SK-N-SH (cell line): ENCODE results near the gene PDHX. TPM values are rescaled to one million over a fixed set of nuclear protein-coding genes. Genes with fewer than 3 reads are reported as not detected.

ENCODE experiments used
- CTCF ChIA-PET: fragments of 300-600, 350-600 bp; formaldehyde crosslinking; extraction: SDS; loops from one replicate; lab custom pipeline; 2021; lab: Yijun Ruan, JAX
- POLR2A ChIA-PET: fragments of 350-600 bp; sonication (Branson Sonifier 250); formaldehyde crosslinking; extraction: SDS; loops from one replicate; lab custom pipeline; 2020; ENCODE audit warnings: antibody characterized with exemption, inconsistent platforms; lab: Yijun Ruan, JAX
- DNase-seq: peaks from one replicate; pipeline ENCODE4 v3.0.0; 2012
- H2AFZ ChIP-seq: fragments of 200-600 bp; sonication (generic); 2 replicates; pipeline ENCODE4 v1.8.1; 2016; ENCODE audit warnings: antibody characterized with exemption, mild to moderate bottlenecking, low read depth
- H3F3A ChIP-seq: fragments of 200-600 bp; sonication (generic); replicated peaks from 2 replicates; pipeline ENCODE3; 2016; ENCODE audit warnings: antibody characterized with exemption, mild to moderate bottlenecking; ENCODE audit not compliant: insufficient read depth
- H3K27ac ChIP-seq, 2 experiments: fragments of 200-500 bp in 1 of 2; fragments of 200-600 bp in 1 of 2; sonication (Bioruptor generic) in 1 of 2; sonication (generic), shearing (Covaris generic) in 1 of 2; 2 replicates each; pipeline versions ENCODE4 v1.5.1 to v1.6.1; 2014 to 2016; ENCODE audit warnings: low read depth in 2 of 2, inconsistent platforms in 1 of 2, low read length in 1 of 2, mild to moderate bottlenecking in 1 of 2, mixed read lengths in 1 of 2
- H3K27me3 ChIP-seq: fragments of 200-600 bp; sonication (generic), shearing (Covaris generic); 2 replicates; pipeline ENCODE4 v1.6.1; 2016; ENCODE audit warnings: mixed run types; ENCODE audit not compliant: insufficient read depth
- H3K36me3 ChIP-seq, 2 experiments: fragments of 200-500 bp in 1 of 2; fragments of 200-600 bp in 1 of 2; sonication (Bioruptor generic) in 1 of 2; sonication (generic) in 1 of 2; replicated peaks in 1 of 2; 2 replicates each; pipeline versions ENCODE3 to v1.5.1; 2014 to 2016; ENCODE audit warnings: low read length in 1 of 2, mild to moderate bottlenecking in 1 of 2; ENCODE audit not compliant: insufficient read depth in 2 of 2, control insufficient read depth in 1 of 2
- H3K4me1 ChIP-seq, 2 experiments: fragments of 200-500 bp in 1 of 2; fragments of 200-600 bp in 1 of 2; sonication (Bioruptor generic) in 1 of 2; sonication (generic), shearing (Covaris generic) in 1 of 2; 2 replicates each; pipeline versions ENCODE4 v1.5.1 to v1.6.1; 2014 to 2016; ENCODE audit warnings: low read depth in 1 of 2, low read length in 1 of 2, mixed run types in 1 of 2; ENCODE audit not compliant: insufficient read depth in 2 of 2, control insufficient read depth in 1 of 2
- H3K4me2 ChIP-seq: fragments of 200-600 bp; sonication (generic), shearing (Covaris generic); 2 replicates; pipeline ENCODE4 v1.6.1; 2017; ENCODE audit warnings: mixed run types
- H3K4me3 ChIP-seq, 2 experiments: fragments of 200-500 bp in 1 of 2; fragments of 200-600 bp in 1 of 2; sonication (Bioruptor generic) in 1 of 2; sonication (generic), shearing (Covaris generic) in 1 of 2; 2 replicates each; pipeline versions ENCODE4 v1.5.1 to v1.8.1; 2014 to 2016; ENCODE audit warnings: low read depth in 2 of 2, inconsistent platforms in 1 of 2, low read length in 1 of 2, mild to moderate bottlenecking in 1 of 2, mixed read lengths in 1 of 2, moderate library complexity in 1 of 2
- H3K79me2 ChIP-seq: fragments of 200-600 bp; sonication (generic); 2 replicates; pipeline ENCODE4 v1.8.1; 2017; ENCODE audit warnings: mild to moderate bottlenecking; ENCODE audit not compliant: insufficient read depth
- H3K9ac ChIP-seq: fragments of 200-600 bp; sonication (generic); 2 replicates; pipeline ENCODE4 v1.6.1; 2017; ENCODE audit warnings: mixed run types
- H3K9me2 ChIP-seq: fragments of 200-600 bp; sonication (generic); 2 replicates; pipeline ENCODE4 v1.6.1; 2017; ENCODE audit warnings: mixed run types
- H3K9me3 ChIP-seq: fragments of 200-600 bp; sonication (generic); 2 replicates; pipeline ENCODE4 v1.6.1; 2017; ENCODE audit warnings: mixed run types, mild to moderate bottlenecking, moderate library complexity
- H4K20me1 ChIP-seq: fragments of 200-600 bp; sonication (generic); 2 replicates; pipeline ENCODE4 v1.6.1; 2017; ENCODE audit warnings: mild to moderate bottlenecking, mixed run types; ENCODE audit not compliant: insufficient read depth
- CHD2 ChIP-seq: fragments of 150-350 bp; IDR thresholded peaks from 2 replicates; pipeline ENCODE4 v1.6.1; 2018; ENCODE audit warnings: low read length; ENCODE audit not compliant: partially characterized antibody
- CTCF ChIP-seq: fragments of 200-600 bp; sonication (generic); IDR thresholded peaks from 2 replicates; pipeline ENCODE4 v1.6.1; 2017; ENCODE audit warnings: antibody characterized with exemption, mild to moderate bottlenecking, moderate library complexity
- EP300 ChIP-seq, 2 experiments: IDR thresholded peaks; 2 replicates each; pipeline versions ENCODE4 v1.4.0 to v1.6.1; 2012; ENCODE audit warnings: borderline replicate concordance in 1 of 2, low read depth in 1 of 2, low read length in 1 of 2
- FOXJ3 ChIP-seq: sonication (generic); formaldehyde crosslinking; IDR thresholded peaks from 2 replicates; pipeline ENCODE4 v1.5.1; 2020; ENCODE audit warnings: mild to moderate bottlenecking, missing genetic modification reagents
- GABPA ChIP-seq: IDR thresholded peaks from 2 replicates; pipeline ENCODE4 v1.4.0; 2012; ENCODE audit warnings: low read depth, mild to moderate bottlenecking
- GATA2 ChIP-seq: sonication (generic); formaldehyde crosslinking; IDR thresholded peaks from 2 replicates; pipeline ENCODE4 v1.5.0; 2020; ENCODE audit warnings: mild to moderate bottlenecking, missing genetic modification reagents
- IRF3 ChIP-seq: fragments of 150-350 bp; IDR thresholded peaks from 2 replicates; pipeline ENCODE4 v1.6.1; 2016; ENCODE audit warnings: mild to moderate bottlenecking, low read depth, low read length
- MAX ChIP-seq: IDR thresholded peaks from 2 replicates; pipeline ENCODE4 v1.4.0; 2012; ENCODE audit warnings: low read depth
- MEF2A ChIP-seq: IDR thresholded peaks from 2 replicates; pipeline ENCODE4 v1.4.0; 2012; ENCODE audit warnings: low read depth, borderline replicate concordance
- MXI1 ChIP-seq: IDR thresholded peaks from 2 replicates; pipeline ENCODE4 v1.6.1; 2012; ENCODE audit warnings: mild to moderate bottlenecking, low read depth, low read length, improper control_type of control experiment
- POLR2AphosphoS5 ChIP-seq: IDR thresholded peaks from 2 replicates; pipeline ENCODE4 v1.6.1; 2012; ENCODE audit warnings: low read depth, low read length
- RAD21 ChIP-seq: IDR thresholded peaks from 2 replicates; pipeline ENCODE4 v1.6.1; 2012; ENCODE audit warnings: mild to moderate bottlenecking, low read length
- RFX5 ChIP-seq: IDR thresholded peaks from 2 replicates; pipeline ENCODE4 v1.6.1; 2012; ENCODE audit warnings: mild to moderate bottlenecking, improper control_type of control experiment, low read length
- TEAD4 ChIP-seq: IDR thresholded peaks from 2 replicates; pipeline ENCODE4 v1.4.0; 2012; ENCODE audit warnings: mild to moderate bottlenecking, borderline replicate concordance; ENCODE audit not compliant: insufficient read depth
- USF2 ChIP-seq: fragments of 150-350 bp; IDR thresholded peaks from 2 replicates; pipeline ENCODE4 v1.6.1; 2017; ENCODE audit warnings: antibody characterized with exemption, low read length, low read depth, borderline replicate concordance
- ZBTB33 ChIP-seq: IDR thresholded peaks from 2 replicates; pipeline ENCODE4 v1.4.0; 2012; ENCODE audit warnings: low read depth, borderline replicate concordance
- WGBS: methylation state at CpG from one replicate; pipeline ENCODE4 v1.1.6; 2017; ENCODE audit warnings: low lambda C conversion rate; 5-methylcytosine and 5-hydroxymethylcytosine counted together
- polyA plus RNA-seq, 3 experiments: library from polyadenylated mRNA; depleted of rRNA; stranded (reverse); fragments of >200 nt; gene quantifications; 2 replicates each; pipeline ENCODE4 v1.2.3, GENCODE V29; 2012

PDHX gene
- polyA plus RNA-seq, 1 of the 3 experiments (the other 2 are of a cell fraction), result 14.8 TPM

GRCh38 chr11:34953955-34954354 lies 37.5 kb downstream of the PDHX start:
- Histone ChIP-seq H3F3A (no peaks in the 10 kb centered on the region), H3K4me3 (no peak overlapping the region), H2AFZ (no peak overlapping the region), H3K9ac (no peak overlapping the region), H3K4me2 (no peak overlapping the region), H3K9me3 (no peaks in the 10 kb centered on the region), H3K36me3 (peaks cover 6 to 17% of the 10 kb centered on the region in 2 experiments), H4K20me1 (no peaks in the 10 kb centered on the region), H3K4me1 (no peaks in the 10 kb centered on the region), H3K9me2 (no peaks in the 10 kb centered on the region), H3K79me2 (no peaks in the 10 kb centered on the region; the same call in 1 of the 2 replicates), H3K27ac (no peak overlapping the region), H3K27me3 (no peaks in the 10 kb centered on the region)
- ChIA-PET POLR2A (no interaction called here), CTCF (interaction anchor here (1.2 to 1.3 kb wide), 2 partner anchors 27 to 438 kb away, joined by 3 to 4 read pairs; no protein-coding TSS in a partner anchor)
- DNase-seq, result no peak
- TF ChIP-seq ZBTB33 (no peak), EP300 (IDR thresholded peaks at IDR 0.05; ENCODE audit: borderline replicate concordance in 1 of 2, low read depth in 1 of 2, low read length in 1 of 2) (no peak), MEF2A (no peak), IRF3 (no peak), CTCF (no peak), MAX (no peak)
- WGBS, result 96% methylated on average over 1 of the region's 1 CpG

GRCh38 chr11:34957206-34957605 lies 40.8 kb downstream of the PDHX start:
- H3K27ac ChIP-seq, result no peak overlapping the region
- CTCF ChIA-PET, result no interaction called here
- H3K4me1 ChIP-seq, result peaks cover 0 to 14% of the 10 kb centered on the region in 2 experiments; a peak in 2 of 4 replicates
- DNase-seq, result no peak
- no peak overlapping the region for H3K4me2 ChIP-seq
- no peak overlapping the region for H3K4me3 ChIP-seq
- H3K79me2 ChIP-seq, result no peaks in the 10 kb centered on the region
- 0 out of 2 replicates have a peak, but pooled peaks cover 4% of the 10 kb centered on the region for H3K9me2 ChIP-seq
- no peaks in the 10 kb centered on the region for H3K27me3 ChIP-seq
- H3K9me3 ChIP-seq, result no peaks in the 10 kb centered on the region
- H3F3A ChIP-seq, result peaks cover 6% of the 10 kb centered on the region
- H4K20me1 ChIP-seq, result no peaks in the 10 kb centered on the region
- WGBS, result 98% methylated on average over 5 of the region's 5 CpGs
- no peak overlapping the region for H3K9ac ChIP-seq
- POLR2A ChIA-PET, result no interaction called here
- peaks cover 9 to 42% of the 10 kb centered on the region in 2 experiments for H3K36me3 ChIP-seq
- no peak overlapping the region for H2AFZ ChIP-seq
- TF ChIP-seq RFX5, result no peak
- TF ChIP-seq GATA2 (CRISPR knock-in tag), result no peak
- TF ChIP-seq TEAD4, result no peak
- TF ChIP-seq CHD2, result no peak
- TF ChIP-seq RAD21, result no peak
- no peak for TF ChIP-seq FOXJ3 (CRISPR knock-in tag)
- no peak for TF ChIP-seq MEF2A
- no peak for TF ChIP-seq MXI1
- no peak for TF ChIP-seq GABPA
- TF ChIP-seq USF2, result no peak
- no peak for TF ChIP-seq MAX
- TF ChIP-seq POLR2AphosphoS5, result no peak
